Adrenal gland (tissue), 12 donors: Measurements from ENCODE around the gene ENPP7. TPM values are rescaled to one million over a fixed set of nuclear protein-coding genes. Genes with fewer than 3 reads are reported as not detected.

Experiments used
- DNase-seq, 7 donors: peaks; one replicate each; pipeline ENCODE4 v3.0.0-alpha.2; 2019 to 2020
- H3K27ac ChIP-seq, 5 donors: fragments of 200-600 bp; sonication (generic) in 4 of 5; 1 replicate in 3 of 5; 2 replicates in 2 of 5; pipeline versions ENCODE4 v1.5.1 to v1.8.0; 2016 to 2020; ENCODE audit warnings: mild to moderate bottlenecking in 1 of 5
- H3K27me3 ChIP-seq: fragments of 200-600 bp; 2 replicates; pipeline ENCODE4 v1.8.0; 2021
- H3K36me3 ChIP-seq, 2 donors: fragments of 200-600 bp; replicated peaks in 1 of 2; 1 replicate in 1 of 2; 2 replicates in 1 of 2; pipeline versions ENCODE4 v1.5.1 to v1.8.0; 2018 to 2022
- H3K4me1 ChIP-seq, 2 donors: fragments of 200-600 bp; replicated peaks in 1 of 2; 1 replicate in 1 of 2; 2 replicates in 1 of 2; pipeline versions ENCODE4 v1.5.1 to v1.8.0; 2018 to 2021
- H3K4me3 ChIP-seq, 4 donors: fragments of 200-600 bp; sonication (generic) in 3 of 4; one replicate each; pipeline ENCODE4 v1.5.1; 2016 to 2018
- H3K9me3 ChIP-seq, 3 donors: fragments of 200-600 bp; sonication (generic) in 1 of 3; replicated peaks in 1 of 3; 1 replicate in 2 of 3; 2 replicates in 1 of 3; pipeline versions ENCODE4 v1.5.1 to v1.8.0; 2016 to 2021
- CTCF ChIP-seq, 6 experiments: fragments of 450-650 bp in 4 of 6; fragments of 200-600 bp in 2 of 6; sonication (generic) in 1 of 6; IDR thresholded peaks; 1 replicate in 5 of 6; 2 replicates in 1 of 6; pipeline versions ENCODE4 v1.5.1 to v1.8.0; 2016 to 2021; ENCODE audit warnings: antibody characterized with exemption in 6 of 6, mild to moderate bottlenecking in 2 of 6, moderate library complexity in 1 of 6
- POLR2A ChIP-seq, 2 donors: fragments of 450-650 bp; IDR thresholded peaks; one replicate each; pipeline ENCODE4 v1.6.1; 2017; ENCODE audit warnings: antibody characterized with exemption in 2 of 2, mild to moderate bottlenecking in 2 of 2, moderate library complexity in 1 of 2
- WGBS, 4 donors: extraction: QIAGEN DNeasy Blood & Tissue Kit in 2 of 4; methylation state at CpG; one replicate each; pipeline versions ENCODE4 v1.1.5 to v1.1.7; 2013 to 2017; 5-methylcytosine and 5-hydroxymethylcytosine counted together
- intact Hi-C, 2 donors: fragments of 100-400 bp; cut with DNase I; formaldehyde crosslinking; loops; one replicate each; pipeline versions ENCODE4 v1.14.1 to v1.15.0; 2022 to 2023
- polyA plus RNA-seq, 3 donors: library from polyadenylated mRNA; stranded (reverse); fragments of 200-250 nt in 2 of 3; fragments of 350-450 nt in 1 of 3; fragmentation: Illumina TruSeq in 1 of 3; extraction: RNeasy Lipid Tissue Mini Kit (QIAGEN cat#74804) in 1 of 3; gene quantifications; one replicate each; pipeline ENCODE4 v1.2.3, GENCODE V29; 2013 to 2014
- total RNA-seq, 9 donors: library from RNA; depleted of rRNA in 4 of 9; stranded (reverse); fragments of >200 nt in 4 of 9; fragments of 120-200 nt in 1 of 9; fragmentation: NEBNext Ultra II Directional in 1 of 9; extraction: Animal tissue kit (Norgen Biotek cat#: 25700) in 1 of 9; gene quantifications; one replicate each; pipeline versions ENCODE4 v1.1.0 to v1.2.4, GENCODE V29; 2013 to 2023
- donor health status: healthy with polysubstance abuse.
- donor health status: Bipolar disorder and iron deficiency.
- donor health status: DM: yes; HTN: yes; CAD: no.
- donor health status: DM: no; HTN: no; CAD: no.
- donor health status: DM: no; HTN: no; CAD: no.
- donor health status: DM: yes; HTN: yes; CAD: no.

The ENPP7 gene
- total and polyA plus RNA-seq, 12 donors, result 0.39 TPM; not detected in 11

GRCh38 chr17:79748295-79749099, 17.8 kb downstream of the ENPP7 start:
- H3K9me3 ChIP-seq, result no peaks in the 10 kb centered on the region
- no peaks in the 10 kb centered on the region for H3K36me3 ChIP-seq
- H3K4me1 ChIP-seq, result no peaks in the 10 kb centered on the region
- peaks cover 53% of the 10 kb centered on the region for H3K27me3 ChIP-seq
- no peak for TF ChIP-seq POLR2A (IDR thresholded peaks at IDR 0.05)
- no peak for TF ChIP-seq CTCF (IDR thresholded peaks at IDR 0.05)
- no peak overlapping the region for H3K27ac ChIP-seq
- no peak overlapping the region for H3K4me3 ChIP-seq
- no peak for DNase-seq
- intact Hi-C loops, result loop anchor here in 1 of 2 donors (10.0 kb wide), 1 partner anchor 96 kb away; no protein-coding TSS in a partner anchor
- whole genome bisulfite sequencing, 4 donors, result 6 to 43% (median 16%) methylated on average over 3 to 55 of the region's 55 CpGs

GRCh38 chr17:79749156-79749815, 18.5 kb downstream of the ENPP7 start:
- Histone ChIP-seq H3K4me1 (no peaks in the 10 kb centered on the region), H3K27me3 (peaks cover 53% of the 10 kb centered on the region), H3K4me3 (no peak overlapping the region), H3K9me3 (no peaks in the 10 kb centered on the region), H3K27ac (no peak overlapping the region), H3K36me3 (no peaks in the 10 kb centered on the region)
- DNase-seq, result no peak
- intact Hi-C loops, result loop anchor here in 1 of 2 donors (10.0 kb wide), 1 partner anchor 96 kb away; no protein-coding TSS in a partner anchor
- TF ChIP-seq POLR2A (IDR thresholded peaks at IDR 0.05), result no peak
- TF ChIP-seq CTCF (IDR thresholded peaks at IDR 0.05), result no peak
- WGBS, 4 donors, result 37 to 44% (median 42%) methylated on average over 3 of the region's 3 CpGs

- no peak overlapping the region for H3K27ac ChIP-seq
- intact Hi-C loops, result loop anchor here in 1 of 2 donors (10.0 kb wide), 1 partner anchor 95 kb away; no protein-coding TSS in a partner anchor
- no peaks in the 10 kb centered on the region for H3K9me3 ChIP-seq
- no peaks in the 10 kb centered on the region for H3K36me3 ChIP-seq
- no peak for DNase-seq
- no peak overlapping the region for H3K4me3 ChIP-seq
- WGBS, 4 donors, result 55 to 67% (median 61%) methylated on average over 3 of the region's 3 CpGs
- peaks cover 55% of the 10 kb centered on the region for H3K27me3 ChIP-seq
- no peak for TF ChIP-seq POLR2A (IDR thresholded peaks at IDR 0.05)
- TF ChIP-seq CTCF (IDR thresholded peaks at IDR 0.05), result no peak
- H3K4me1 ChIP-seq, result no peaks in the 10 kb centered on the region
These were observed 19.2 kb downstream of the ENPP7 start for GRCh38 chr17:79749958-79750357.
